ENCODE data around the gene ELFN1.

Gene ELFN1

GRCh38 chr7:1749864-1750466, 79.9 kb downstream of the ELFN1 start:
- ChIA-PET CTCF (no interaction called here), POLR2A (no interaction called here)
- TF ChIP-seq HDGF (IDR thresholded peaks at IDR 0.05; ENCODE audit: borderline replicate concordance) (no peak), L3MBTL2 (conservative IDR thresholded peaks at IDR 0.05) (no peak), LEF1 (IDR thresholded peaks at IDR 0.05; ENCODE audit: borderline replicate concordance) (no peak), CTBP1 (IDR thresholded peaks at IDR 0.05; ENCODE audit: borderline replicate concordance) (no peak), FOXA1 (IDR thresholded peaks at IDR 0.05) (no peak), NFRKB (IDR thresholded peaks at IDR 0.05) (no peak), SUZ12 (IDR thresholded peaks at IDR 0.05) (no peak), FOXK2 (IDR thresholded peaks at IDR 0.05) (no peak), BHLHE40 (IDR thresholded peaks at IDR 0.05; ENCODE audit: borderline replicate concordance) (no peak)
- no peak for DNase-seq (ENCODE audit: extremely low spot score)

- ChIA-PET POLR2A (no interaction called here), CTCF (no interaction called here)
- no peak for TF ChIP-seq FOXM1 (IDR thresholded peaks at IDR 0.05; ENCODE audit: borderline replicate concordance)
- no peak for TF ChIP-seq CTBP1 (IDR thresholded peaks at IDR 0.05; ENCODE audit: borderline replicate concordance)
- TF ChIP-seq ARNT (IDR thresholded peaks at IDR 0.05), result no peak
- no peak for TF ChIP-seq NFRKB (IDR thresholded peaks at IDR 0.05)
- TF ChIP-seq PKNOX1 (IDR thresholded peaks at IDR 0.05), result no peak
- no peak for TF ChIP-seq SP1 (IDR thresholded peaks at IDR 0.05)
- no peak for TF ChIP-seq ZNF384 (IDR thresholded peaks at IDR 0.05)
- TF ChIP-seq FOXA1 (IDR thresholded peaks at IDR 0.05), result no peak
- TF ChIP-seq LEF1 (IDR thresholded peaks at IDR 0.05; ENCODE audit: borderline replicate concordance), result no peak
- no peak for TF ChIP-seq FOXK2 (IDR thresholded peaks at IDR 0.05)
- TF ChIP-seq HDGF (IDR thresholded peaks at IDR 0.05; ENCODE audit: borderline replicate concordance), result no peak
- TF ChIP-seq L3MBTL2 (conservative IDR thresholded peaks at IDR 0.05), result no peak
- no peak for TF ChIP-seq BHLHE40 (IDR thresholded peaks at IDR 0.05; ENCODE audit: borderline replicate concordance)
- no peak for TF ChIP-seq TARDBP (IDR thresholded peaks at IDR 0.05)
- TF ChIP-seq SUZ12 (IDR thresholded peaks at IDR 0.05), result no peak
- no peak for TF ChIP-seq ELF4 (IDR thresholded peaks at IDR 0.05)
- no peak for DNase-seq (ENCODE audit: extremely low spot score)
Observed at GRCh38 chr7:1750541-1751021, 80.5 kb downstream of the ELFN1 start.

- no peak for DNase-seq (ENCODE audit: extremely low spot score)
- POLR2A ChIA-PET, result no interaction called here
- TF ChIP-seq BHLHE40 (IDR thresholded peaks at IDR 0.05; ENCODE audit: borderline replicate concordance), result no peak
- no peak for TF ChIP-seq FOXM1 (IDR thresholded peaks at IDR 0.05; ENCODE audit: borderline replicate concordance)
- TF ChIP-seq NFRKB (IDR thresholded peaks at IDR 0.05), result no peak
- no peak for TF ChIP-seq FOXA1 (IDR thresholded peaks at IDR 0.05)
- no peak for TF ChIP-seq L3MBTL2 (conservative IDR thresholded peaks at IDR 0.05)
- TF ChIP-seq HDGF (IDR thresholded peaks at IDR 0.05; ENCODE audit: borderline replicate concordance), result no peak
- no peak for TF ChIP-seq ZNF384 (IDR thresholded peaks at IDR 0.05)
- no peak for TF ChIP-seq FOXK2 (IDR thresholded peaks at IDR 0.05)
- CTCF ChIA-PET, result no interaction called here
Observed at GRCh38 chr7:1752111-1752510, 82.0 kb downstream of the ELFN1 start.

GRCh38 chr7:1752771-1753563, 82.9 kb downstream of the ELFN1 start:
- CTCF ChIA-PET, result no interaction called here
- DNase-seq (ENCODE audit: extremely low spot score), result no peak
- TF ChIP-seq SUZ12 (IDR thresholded peaks at IDR 0.05) (no peak), FOXA1 (IDR thresholded peaks at IDR 0.05) (no peak), FOXK2 (IDR thresholded peaks at IDR 0.05) (no peak), ELF4 (IDR thresholded peaks at IDR 0.05) (no peak), FOXM1 (IDR thresholded peaks at IDR 0.05; ENCODE audit: borderline replicate concordance) (no peak), PKNOX1 (IDR thresholded peaks at IDR 0.05) (no peak), BHLHE40 (IDR thresholded peaks at IDR 0.05; ENCODE audit: borderline replicate concordance) (no peak), ZNF384 (IDR thresholded peaks at IDR 0.05) (no peak), LEF1 (IDR thresholded peaks at IDR 0.05; ENCODE audit: borderline replicate concordance) (no peak), CTBP1 (IDR thresholded peaks at IDR 0.05; ENCODE audit: borderline replicate concordance) (no peak), TARDBP (IDR thresholded peaks at IDR 0.05) (no peak), L3MBTL2 (conservative IDR thresholded peaks at IDR 0.05) (no peak), ARNT (IDR thresholded peaks at IDR 0.05) (no peak)
- POLR2A ChIA-PET, result no interaction called here

GRCh38 chr7:1753564-1753867, 83.4 kb downstream of the ELFN1 start:
- no peak for DNase-seq (ENCODE audit: extremely low spot score)
- ChIA-PET CTCF (no interaction called here), POLR2A (no interaction called here)
- no peak for TF ChIP-seq L3MBTL2 (conservative IDR thresholded peaks at IDR 0.05)
- no peak for TF ChIP-seq FOXA1 (IDR thresholded peaks at IDR 0.05)
- TF ChIP-seq NFRKB (IDR thresholded peaks at IDR 0.05), result no peak
- TF ChIP-seq TARDBP (IDR thresholded peaks at IDR 0.05), result no peak
- no peak for TF ChIP-seq CTBP1 (IDR thresholded peaks at IDR 0.05; ENCODE audit: borderline replicate concordance)
- TF ChIP-seq FOXK2 (IDR thresholded peaks at IDR 0.05), result no peak

GRCh38 chr7:1754345-1754908, 84.3 kb downstream of the ELFN1 start:
- POLR2A ChIA-PET, result no interaction called here
- no peak for DNase-seq (ENCODE audit: extremely low spot score)
- CTCF ChIA-PET, result interaction anchor here (1.2 kb wide), 1 partner anchor 927 kb away, joined by 3 read pairs; no protein-coding TSS in a partner anchor
- no peak for TF ChIP-seq LEF1 (IDR thresholded peaks at IDR 0.05; ENCODE audit: borderline replicate concordance)
- no peak for TF ChIP-seq FOXA1 (IDR thresholded peaks at IDR 0.05)
- TF ChIP-seq ZNF384 (IDR thresholded peaks at IDR 0.05), result no peak
- TF ChIP-seq SUZ12 (IDR thresholded peaks at IDR 0.05), result no peak
- no peak for TF ChIP-seq CTBP1 (IDR thresholded peaks at IDR 0.05; ENCODE audit: borderline replicate concordance)
- no peak for TF ChIP-seq ARNT (IDR thresholded peaks at IDR 0.05)
- no peak for TF ChIP-seq PKNOX1 (IDR thresholded peaks at IDR 0.05)
- no peak for TF ChIP-seq NFRKB (IDR thresholded peaks at IDR 0.05)
- no peak for TF ChIP-seq FOXK2 (IDR thresholded peaks at IDR 0.05)
- no peak for TF ChIP-seq TARDBP (IDR thresholded peaks at IDR 0.05)
- no peak for TF ChIP-seq HDGF (IDR thresholded peaks at IDR 0.05; ENCODE audit: borderline replicate concordance)
- no peak for TF ChIP-seq BHLHE40 (IDR thresholded peaks at IDR 0.05; ENCODE audit: borderline replicate concordance)
- no peak for TF ChIP-seq SP1 (IDR thresholded peaks at IDR 0.05)
- no peak for TF ChIP-seq L3MBTL2 (conservative IDR thresholded peaks at IDR 0.05)
- no peak for TF ChIP-seq FOXM1 (IDR thresholded peaks at IDR 0.05; ENCODE audit: borderline replicate concordance)
